WERI-Rb-1 (cell line): Measurements from ENCODE around the gene TBC1D10A.

Source experiments
- DNase-seq: peaks from one replicate; pipeline ENCODE4 v3.0.0-alpha.2; 2020
- H3K27ac ChIP-seq: fragments of 250-450 bp; sonication (Bioruptor Pico); 2 replicates; pipeline ENCODE4 v1.5.1; 2020; ENCODE audit warnings: mild to moderate bottlenecking, moderate library complexity
- H3K27me3 ChIP-seq: fragments of 250-450 bp; sonication (Bioruptor Pico); 2 replicates; pipeline ENCODE4 v1.5.1; 2021; ENCODE audit warnings: mild to moderate bottlenecking, low read depth, moderate library complexity; ENCODE audit not compliant: insufficient read depth, severe bottlenecking
- H3K36me3 ChIP-seq: fragments of 250-450 bp; sonication (Bioruptor Pico); 2 replicates; pipeline ENCODE4 v1.5.1; 2020; ENCODE audit warnings: mild to moderate bottlenecking, moderate library complexity
- H3K4me3 ChIP-seq: 2 replicates; pipeline ENCODE4 v1.5.1; 2011; ENCODE audit warnings: low read depth, mild to moderate bottlenecking, control low read depth, low read length
- H3K9me3 ChIP-seq: fragments of 250-450 bp; sonication (Bioruptor Pico); 2 replicates; pipeline ENCODE4 v1.5.1; 2021; ENCODE audit warnings: mild to moderate bottlenecking, moderate library complexity; ENCODE audit not compliant: severe bottlenecking
- TF ChIP-seq, protein P1 (sequence below): IDR thresholded peaks from 2 replicates; pipeline ENCODE4 v1.5.1; 2011; ENCODE audit warnings: low read depth, mild to moderate bottlenecking, control low read depth, inconsistent platforms, low read length

The TBC1D10A gene

DNA sequence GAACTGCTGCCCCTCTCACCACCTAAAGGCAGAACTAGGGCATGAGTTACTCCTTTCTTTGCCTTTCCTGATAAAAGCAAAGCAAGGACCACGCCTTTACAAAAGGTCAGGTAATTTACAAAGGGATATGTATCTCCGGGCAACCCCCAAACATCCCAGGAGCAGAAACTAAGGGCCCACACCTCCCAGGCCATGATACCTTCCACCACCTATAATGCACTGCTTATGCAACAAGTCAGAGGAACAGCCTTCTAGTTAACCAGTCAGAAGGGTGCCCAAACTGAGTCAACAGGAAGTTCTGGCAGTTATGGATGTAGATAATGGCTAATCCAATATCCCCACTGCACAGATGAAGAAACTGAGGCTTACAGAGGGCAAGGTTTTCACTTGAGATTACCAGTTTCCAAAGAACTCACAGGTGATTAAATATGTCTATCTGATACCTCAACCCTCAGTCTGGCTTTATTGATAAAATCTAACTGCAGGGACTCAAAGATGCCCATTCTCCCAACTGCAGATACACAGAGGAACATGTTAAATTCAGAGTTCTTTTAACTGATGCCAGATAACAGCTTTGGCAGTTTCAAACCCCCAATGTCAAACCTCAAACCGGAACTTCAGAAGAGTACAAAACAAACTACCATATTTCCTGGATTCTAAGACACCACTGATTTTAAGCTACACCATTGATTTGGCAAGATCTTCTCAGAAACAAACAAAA is 20.7 kb downstream of the TBC1D10A start:
- Histone ChIP-seq H3K9me3 (no peaks in the 10 kb centered on the region), H3K4me3 (no peak overlapping the region), H3K36me3 (peaks cover 16% of the 10 kb centered on the region), H3K27ac (no peak overlapping the region), H3K27me3 (no peaks in the 10 kb centered on the region)
- DNase-seq: no peak
- TF ChIP-seq, protein P1, sequence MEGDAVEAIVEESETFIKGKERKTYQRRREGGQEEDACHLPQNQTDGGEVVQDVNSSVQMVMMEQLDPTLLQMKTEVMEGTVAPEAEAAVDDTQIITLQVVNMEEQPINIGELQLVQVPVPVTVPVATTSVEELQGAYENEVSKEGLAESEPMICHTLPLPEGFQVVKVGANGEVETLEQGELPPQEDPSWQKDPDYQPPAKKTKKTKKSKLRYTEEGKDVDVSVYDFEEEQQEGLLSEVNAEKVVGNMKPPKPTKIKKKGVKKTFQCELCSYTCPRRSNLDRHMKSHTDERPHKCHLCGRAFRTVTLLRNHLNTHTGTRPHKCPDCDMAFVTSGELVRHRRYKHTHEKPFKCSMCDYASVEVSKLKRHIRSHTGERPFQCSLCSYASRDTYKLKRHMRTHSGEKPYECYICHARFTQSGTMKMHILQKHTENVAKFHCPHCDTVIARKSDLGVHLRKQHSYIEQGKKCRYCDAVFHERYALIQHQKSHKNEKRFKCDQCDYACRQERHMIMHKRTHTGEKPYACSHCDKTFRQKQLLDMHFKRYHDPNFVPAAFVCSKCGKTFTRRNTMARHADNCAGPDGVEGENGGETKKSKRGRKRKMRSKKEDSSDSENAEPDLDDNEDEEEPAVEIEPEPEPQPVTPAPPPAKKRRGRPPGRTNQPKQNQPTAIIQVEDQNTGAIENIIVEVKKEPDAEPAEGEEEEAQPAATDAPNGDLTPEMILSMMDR: no peak

DNA sequence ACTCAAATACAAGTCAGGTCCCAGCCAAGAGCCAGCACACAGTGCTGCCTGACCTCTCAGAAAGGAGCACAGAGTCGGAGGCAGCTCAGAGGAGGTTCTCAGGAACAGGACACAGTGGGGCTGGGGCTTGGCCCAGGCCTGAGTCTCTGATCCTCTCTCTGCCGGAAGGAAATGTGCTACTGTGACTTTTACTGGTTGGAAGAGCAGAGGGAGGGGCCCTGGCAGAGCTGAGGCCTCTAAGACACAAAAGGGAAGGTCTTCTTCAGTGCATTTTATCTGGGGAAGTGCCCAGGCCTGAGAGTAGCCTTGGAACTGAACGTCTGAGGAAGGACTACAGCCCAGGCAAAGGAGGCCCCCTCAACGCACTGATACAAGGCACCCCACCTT is 21.2 kb downstream of the TBC1D10A start:
- DNase-seq: no peak
- no peaks in the 10 kb centered on the region for H3K27me3 ChIP-seq
- no peaks in the 10 kb centered on the region for H3K9me3 ChIP-seq
- peaks cover 16% of the 10 kb centered on the region for H3K36me3 ChIP-seq
- H3K27ac ChIP-seq: no peak overlapping the region
- no peak overlapping the region for H3K4me3 ChIP-seq
- TF ChIP-seq, protein P1: no peak

DNA sequence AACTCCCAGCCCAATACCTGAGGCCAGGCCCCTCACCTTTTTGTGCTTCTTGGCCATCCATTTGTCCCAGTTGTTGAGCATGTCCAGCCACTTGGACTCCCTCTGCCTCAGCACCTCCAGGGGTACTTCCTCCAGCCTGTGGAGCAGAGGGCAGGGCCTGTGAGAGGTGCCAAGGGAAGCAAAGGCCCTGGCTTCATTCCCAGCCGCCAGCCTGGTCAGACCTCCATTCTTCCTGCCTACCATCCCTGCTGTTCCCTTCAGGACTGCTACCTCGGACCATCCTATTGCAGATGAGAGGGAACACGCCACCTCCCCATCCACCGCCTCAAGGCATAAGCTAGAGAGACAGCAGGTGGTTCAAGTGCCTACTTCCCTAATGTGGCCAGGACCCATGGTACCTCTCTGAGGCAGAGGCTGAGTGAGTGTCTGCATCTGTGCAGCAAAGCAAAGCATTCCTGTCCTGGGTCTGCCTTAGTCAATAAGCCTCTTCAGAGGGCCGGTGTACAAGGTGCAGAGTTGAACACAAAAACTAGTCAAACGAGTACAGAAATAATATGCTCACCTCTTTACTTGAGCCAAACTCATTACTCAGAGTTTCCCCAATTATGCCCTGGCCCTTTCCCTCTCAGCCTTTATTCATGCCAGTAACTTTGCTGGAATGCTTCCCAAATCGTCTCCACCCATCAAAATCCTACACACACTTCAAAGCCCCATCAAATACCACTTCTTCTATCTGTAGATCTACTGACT is 22.1 kb downstream of the TBC1D10A start:
- Histone ChIP-seq H3K27me3 (no peaks in the 10 kb centered on the region), H3K27ac (no peak overlapping the region), H3K36me3 (peaks cover 16% of the 10 kb centered on the region), H3K9me3 (no peaks in the 10 kb centered on the region), H3K4me3 (no peak overlapping the region)
- TF ChIP-seq, protein P1: no peak
- no peak for DNase-seq

DNA sequence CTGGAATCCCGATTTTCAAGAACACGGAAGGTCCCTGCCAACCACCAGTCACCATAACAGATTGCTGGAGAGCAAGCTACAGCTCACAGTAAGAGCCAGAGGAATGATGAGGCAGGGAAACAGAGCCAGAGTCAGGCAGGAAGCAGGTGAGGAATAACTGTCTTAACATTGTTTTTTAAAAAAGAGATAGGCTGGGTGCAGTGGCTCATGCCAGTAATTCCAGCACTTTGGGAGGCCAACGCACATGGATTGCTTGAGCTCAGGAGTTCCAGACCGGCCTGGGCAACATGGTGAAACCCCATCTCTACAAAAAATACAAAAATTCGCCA is 24.0 kb downstream of the TBC1D10A start:
- Histone ChIP-seq H3K27ac (no peak overlapping the region), H3K4me3 (no peak overlapping the region), H3K36me3 (peaks cover 21% of the 10 kb centered on the region)

DNA sequence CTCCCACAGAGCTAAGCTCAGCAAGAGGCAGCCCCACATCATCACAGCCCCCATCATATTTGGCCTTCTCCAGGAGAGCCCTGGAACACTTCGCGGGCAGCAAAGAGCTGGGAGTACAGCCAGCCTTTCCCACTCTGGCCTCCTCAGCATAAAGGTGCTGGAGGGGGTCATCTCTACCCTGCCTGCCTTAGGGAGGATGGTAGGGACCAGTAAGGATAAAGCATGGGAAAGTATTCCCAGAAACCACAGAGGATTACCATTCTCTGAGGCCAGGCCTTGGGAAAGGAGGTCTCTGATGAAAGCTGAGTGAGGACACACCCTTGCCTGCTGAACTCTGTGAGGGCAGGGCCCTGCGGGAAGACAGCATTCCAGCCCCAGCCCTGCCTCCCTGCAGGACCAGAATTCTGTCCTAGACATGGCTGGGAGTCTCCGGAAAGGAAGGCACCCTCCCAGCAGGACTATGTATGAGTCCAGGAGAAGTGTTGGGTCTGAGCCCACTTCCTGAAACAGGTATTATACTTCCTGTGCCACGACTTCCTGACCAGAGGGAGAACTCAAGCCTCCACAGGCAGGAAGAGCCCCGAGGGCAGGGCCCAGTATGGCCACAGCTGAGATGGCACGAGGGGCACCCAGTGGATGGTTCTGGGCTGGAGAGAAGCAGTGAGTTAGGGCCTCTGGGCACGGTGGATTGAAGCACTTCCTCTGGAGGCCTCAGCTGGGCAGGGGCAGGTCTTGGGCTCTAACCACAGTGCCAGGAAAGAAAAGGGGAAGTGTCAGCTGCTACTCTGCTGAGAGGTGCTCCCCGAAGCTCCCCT is 24.5 kb downstream of the TBC1D10A start:
- Histone ChIP-seq H3K27ac (no peak overlapping the region), H3K9me3 (no peaks in the 10 kb centered on the region), H3K4me3 (no peak overlapping the region), H3K27me3 (no peaks in the 10 kb centered on the region), H3K36me3 (peaks cover 24% of the 10 kb centered on the region)
- no peak for DNase-seq
- TF ChIP-seq, protein P1: no peak

More for the DNA sequence above, 24.0 kb downstream of the TBC1D10A start:
- TF ChIP-seq, protein P1: no peak
- DNase-seq: no peak
- H3K9me3 ChIP-seq: no peaks in the 10 kb centered on the region
- H3K27me3 ChIP-seq: no peaks in the 10 kb centered on the region
